HepG2 (cell line): Measurements from ENCODE around the gene KRT3. TPM values are rescaled to one million over a fixed set of nuclear protein-coding genes. Genes with fewer than 3 reads are reported as not detected.

Experiments used
- ATF7-NPFF ChIP-seq: sonication (generic); formaldehyde crosslinking; IDR thresholded peaks from 2 replicates; pipeline ENCODE4 v1.8.1; 2023; ENCODE audit warnings: mild to moderate bottlenecking, low read depth, missing genetic modification reagents, moderate library complexity
- ETV5 ChIP-seq: IDR thresholded peaks from 2 replicates; pipeline ENCODE4 v1.6.1; 2018; ENCODE audit warnings: missing biosample characterization, missing genetic modification reagents, inconsistent platforms, borderline replicate concordance
- GABPA ChIP-seq, 2 experiments: IDR thresholded peaks; 2 replicates each; pipeline ENCODE4 v1.6.1; 2011 to 2016; ENCODE audit warnings: low read depth in 2 of 2, low read length in 1 of 2, missing biosample characterization in 1 of 2, missing genetic modification characterization in 1 of 2
- MED1 ChIP-seq: sonication (generic); formaldehyde crosslinking; IDR thresholded peaks from 2 replicates; pipeline ENCODE4 v1.4.0; 2020; ENCODE audit warnings: missing genetic modification reagents
- NR2F1 ChIP-seq, 2 experiments: fragments of 450-650 bp in 1 of 2; formaldehyde crosslinking in 1 of 2; IDR thresholded peaks; 2 replicates each; pipeline versions ENCODE4 v1.5.0 to v1.6.1; 2016 to 2020; ENCODE audit warnings: mild to moderate bottlenecking in 1 of 2, missing compliant biosample characterization in 1 of 2, missing genetic modification reagents in 1 of 2, moderate library complexity in 1 of 2
- ZBTB3 ChIP-seq: sonication (generic); formaldehyde crosslinking; IDR thresholded peaks from 2 replicates; pipeline ENCODE4 v1.4.0; 2020; ENCODE audit warnings: low read depth, mild to moderate bottlenecking, moderate library complexity, missing genetic modification reagents, borderline replicate concordance
- ZNF232 ChIP-seq: sonication (generic); formaldehyde crosslinking; IDR thresholded peaks from 2 replicates; pipeline ENCODE4 v1.4.0; 2020; ENCODE audit warnings: missing genetic modification reagents, borderline replicate concordance
- ZNF337 ChIP-seq: sonication (generic); formaldehyde crosslinking; IDR thresholded peaks from 2 replicates; pipeline ENCODE4 v1.5.1; 2020; ENCODE audit warnings: missing genetic modification reagents, low read depth, mild to moderate bottlenecking, borderline replicate concordance
- ZNF772 ChIP-seq: sonication (generic); formaldehyde crosslinking; IDR thresholded peaks from 2 replicates; pipeline ENCODE4 v1.5.0; 2020; ENCODE audit warnings: mild to moderate bottlenecking, missing genetic modification reagents
- polyA plus RNA-seq, 8 experiments: library from polyadenylated mRNA; depleted of rRNA in 3 of 8; stranded (reverse) in 7 of 8; unstranded in 1 of 8; fragments of >200 nt; fragmentation: Illumina TruSeq in 4 of 8; extraction: Trizol in 4 of 8; gene quantifications; 2 replicates each; pipeline versions ENCODE4 v1.2.1 to v1.2.3, GENCODE V29; 2011 to 2016; ENCODE audit warnings: low read depth in 4 of 8, missing spikeins in 1 of 8, mixed read lengths in 1 of 8; ENCODE audit not compliant: insufficient read depth in 1 of 8
- total RNA-seq, 5 experiments: library from RNA; depleted of rRNA; stranded (reverse); fragments of >200 nt; fragmentation: Illumina TruSeq; extraction: Trizol; gene quantifications; 2 replicates each; pipeline ENCODE4 v1.2.3, GENCODE V29; 2016; ENCODE audit warnings: low read depth in 1 of 5
- TF ChIP-seq, protein P1 (sequence below): sonication (generic); formaldehyde crosslinking; IDR thresholded peaks from 2 replicates; pipeline ENCODE4 v1.8.1; 2022; ENCODE audit warnings: low read depth, mild to moderate bottlenecking, missing genetic modification reagents
- TF ChIP-seq, protein P2 (sequence below): sonication (generic); formaldehyde crosslinking; conservative IDR thresholded peaks from 2 replicates; pipeline ENCODE4 v1.4.0; 2020; ENCODE audit warnings: missing genetic modification reagents
- TF ChIP-seq, protein P3 (sequence below): sonication (generic); formaldehyde crosslinking; IDR thresholded peaks from 2 replicates; pipeline ENCODE4 v1.5.0; 2020; ENCODE audit warnings: mild to moderate bottlenecking, missing genetic modification reagents, moderate library complexity
- TF ChIP-seq, protein P4 (sequence below): sonication (generic); formaldehyde crosslinking; IDR thresholded peaks from 2 replicates; pipeline ENCODE4 v1.5.0; 2020; ENCODE audit warnings: mild to moderate bottlenecking, missing genetic modification reagents

The KRT3 gene
- total and polyA plus RNA-seq, 2 of the 13 experiments (the other 11 are each of a cell fraction or from before 2014, with no cell fraction given): not detected

DNA sequence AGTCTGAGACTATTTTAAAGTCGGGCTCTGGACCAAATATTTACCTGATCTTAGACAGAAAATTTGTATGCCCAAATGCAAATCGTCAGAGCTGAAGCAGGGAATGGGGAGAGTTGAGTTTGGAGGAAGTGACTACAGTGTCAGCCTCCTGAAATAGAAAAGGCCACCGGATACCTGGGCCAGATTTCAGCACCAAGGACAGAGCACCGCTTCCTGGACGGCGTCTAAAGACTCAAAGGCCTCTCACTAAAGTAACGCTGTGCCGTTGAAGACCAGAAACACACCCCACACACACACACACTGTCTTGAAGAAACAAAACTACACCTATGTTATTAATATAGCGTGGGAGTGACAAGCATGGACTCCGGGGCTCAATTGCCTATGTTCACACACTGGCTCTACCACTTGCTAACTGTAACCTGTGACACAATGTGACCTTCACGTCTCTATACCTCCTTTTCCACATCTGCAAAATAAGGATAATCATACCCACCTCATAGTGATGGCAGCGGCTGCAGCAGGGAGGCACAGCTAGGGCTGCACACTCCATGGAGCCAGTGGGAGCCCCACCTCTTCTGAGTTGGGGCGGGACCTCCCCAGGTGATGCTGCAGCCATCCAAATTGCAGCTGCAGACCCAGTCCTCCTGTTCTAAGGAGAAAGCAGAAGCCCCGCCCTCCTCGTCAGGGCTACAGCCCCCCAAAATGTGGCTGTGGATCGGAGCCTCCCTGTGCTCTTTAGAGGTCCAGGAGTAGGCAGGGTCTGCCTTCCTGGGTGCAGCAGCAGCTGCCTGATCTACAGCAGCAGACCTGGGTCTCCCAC is 54.3 kb downstream of the KRT3 start (continued):
- TF ChIP-seq, protein P1, sequence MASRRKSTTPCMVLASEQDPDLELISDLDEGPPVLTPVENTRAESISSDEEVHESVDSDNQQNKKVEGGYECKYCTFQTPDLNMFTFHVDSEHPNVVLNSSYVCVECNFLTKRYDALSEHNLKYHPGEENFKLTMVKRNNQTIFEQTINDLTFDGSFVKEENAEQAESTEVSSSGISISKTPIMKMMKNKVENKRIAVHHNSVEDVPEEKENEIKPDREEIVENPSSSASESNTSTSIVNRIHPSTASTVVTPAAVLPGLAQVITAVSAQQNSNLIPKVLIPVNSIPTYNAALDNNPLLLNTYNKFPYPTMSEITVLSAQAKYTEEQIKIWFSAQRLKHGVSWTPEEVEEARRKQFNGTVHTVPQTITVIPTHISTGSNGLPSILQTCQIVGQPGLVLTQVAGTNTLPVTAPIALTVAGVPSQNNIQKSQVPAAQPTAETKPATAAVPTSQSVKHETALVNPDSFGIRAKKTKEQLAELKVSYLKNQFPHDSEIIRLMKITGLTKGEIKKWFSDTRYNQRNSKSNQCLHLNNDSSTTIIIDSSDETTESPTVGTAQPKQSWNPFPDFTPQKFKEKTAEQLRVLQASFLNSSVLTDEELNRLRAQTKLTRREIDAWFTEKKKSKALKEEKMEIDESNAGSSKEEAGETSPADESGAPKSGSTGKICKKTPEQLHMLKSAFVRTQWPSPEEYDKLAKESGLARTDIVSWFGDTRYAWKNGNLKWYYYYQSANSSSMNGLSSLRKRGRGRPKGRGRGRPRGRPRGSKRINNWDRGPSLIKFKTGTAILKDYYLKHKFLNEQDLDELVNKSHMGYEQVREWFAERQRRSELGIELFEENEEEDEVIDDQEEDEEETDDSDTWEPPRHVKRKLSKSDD: no peak
- TF ChIP-seq ZNF232 (CRISPR knock-in tag) (peak; percentile 77; the same call in 1 of the 2 replicates), ETV5 (no peak), NR2F1 (CRISPR knock-in tag; IDR thresholded peaks at IDR 0.05) (no peak), ZBTB3 (CRISPR knock-in tag) (no peak), MED1 (CRISPR knock-in tag) (peak; percentile 38; the same call in 1 of the 2 replicates), GABPA (IDR thresholded peaks at IDR 0.05; ENCODE audit: low read depth, low read length) (no peak), GABPA (CRISPR knock-in tag; IDR thresholded peaks at IDR 0.05; ENCODE audit: low read depth) (peak; percentile 60), ZNF337 (CRISPR knock-in tag) (no peak), ZNF772 (CRISPR knock-in tag) (no peak), ATF7-NPFF (CRISPR knock-in tag) (no peak)
- TF ChIP-seq, protein P2, sequence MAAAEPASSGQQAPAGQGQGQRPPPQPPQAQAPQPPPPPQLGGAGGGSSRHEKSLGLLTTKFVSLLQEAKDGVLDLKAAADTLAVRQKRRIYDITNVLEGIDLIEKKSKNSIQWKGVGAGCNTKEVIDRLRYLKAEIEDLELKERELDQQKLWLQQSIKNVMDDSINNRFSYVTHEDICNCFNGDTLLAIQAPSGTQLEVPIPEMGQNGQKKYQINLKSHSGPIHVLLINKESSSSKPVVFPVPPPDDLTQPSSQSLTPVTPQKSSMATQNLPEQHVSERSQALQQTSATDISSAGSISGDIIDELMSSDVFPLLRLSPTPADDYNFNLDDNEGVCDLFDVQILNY (CRISPR knock-in tag): no peak
- TF ChIP-seq, protein P3, sequence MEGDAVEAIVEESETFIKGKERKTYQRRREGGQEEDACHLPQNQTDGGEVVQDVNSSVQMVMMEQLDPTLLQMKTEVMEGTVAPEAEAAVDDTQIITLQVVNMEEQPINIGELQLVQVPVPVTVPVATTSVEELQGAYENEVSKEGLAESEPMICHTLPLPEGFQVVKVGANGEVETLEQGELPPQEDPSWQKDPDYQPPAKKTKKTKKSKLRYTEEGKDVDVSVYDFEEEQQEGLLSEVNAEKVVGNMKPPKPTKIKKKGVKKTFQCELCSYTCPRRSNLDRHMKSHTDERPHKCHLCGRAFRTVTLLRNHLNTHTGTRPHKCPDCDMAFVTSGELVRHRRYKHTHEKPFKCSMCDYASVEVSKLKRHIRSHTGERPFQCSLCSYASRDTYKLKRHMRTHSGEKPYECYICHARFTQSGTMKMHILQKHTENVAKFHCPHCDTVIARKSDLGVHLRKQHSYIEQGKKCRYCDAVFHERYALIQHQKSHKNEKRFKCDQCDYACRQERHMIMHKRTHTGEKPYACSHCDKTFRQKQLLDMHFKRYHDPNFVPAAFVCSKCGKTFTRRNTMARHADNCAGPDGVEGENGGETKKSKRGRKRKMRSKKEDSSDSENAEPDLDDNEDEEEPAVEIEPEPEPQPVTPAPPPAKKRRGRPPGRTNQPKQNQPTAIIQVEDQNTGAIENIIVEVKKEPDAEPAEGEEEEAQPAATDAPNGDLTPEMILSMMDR (CRISPR knock-in tag): no peak
- TF ChIP-seq, protein P4, sequence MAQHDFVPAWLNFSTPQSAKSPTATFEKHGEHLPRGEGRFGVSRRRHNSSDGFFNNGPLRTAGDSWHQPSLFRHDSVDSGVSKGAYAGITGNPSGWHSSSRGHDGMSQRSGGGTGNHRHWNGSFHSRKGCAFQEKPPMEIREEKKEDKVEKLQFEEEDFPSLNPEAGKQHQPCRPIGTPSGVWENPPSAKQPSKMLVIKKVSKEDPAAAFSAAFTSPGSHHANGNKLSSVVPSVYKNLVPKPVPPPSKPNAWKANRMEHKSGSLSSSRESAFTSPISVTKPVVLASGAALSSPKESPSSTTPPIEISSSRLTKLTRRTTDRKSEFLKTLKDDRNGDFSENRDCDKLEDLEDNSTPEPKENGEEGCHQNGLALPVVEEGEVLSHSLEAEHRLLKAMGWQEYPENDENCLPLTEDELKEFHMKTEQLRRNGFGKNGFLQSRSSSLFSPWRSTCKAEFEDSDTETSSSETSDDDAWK (CRISPR knock-in tag): no peak
